GM12878 (cell line): ENCODE results near the gene GPSM1. TPM values are rescaled to one million over a fixed set of nuclear protein-coding genes. Genes with fewer than 3 reads are reported as not detected.

Experiments
- CREM ChIP-seq: IDR thresholded peaks from 2 replicates; pipeline ENCODE4 v1.6.1; 2014; ENCODE audit warnings: antibody characterized with exemption, low read depth
- CUX1 ChIP-seq: IDR thresholded peaks from 2 replicates; pipeline ENCODE4 v1.6.1; 2012; ENCODE audit warnings: improper control_type of control experiment, low read depth, low read length; ENCODE audit not compliant: insufficient replicate concordance
- E4F1 ChIP-seq: fragments of 450-650 bp; IDR thresholded peaks from 2 replicates; pipeline ENCODE4 v1.6.1; 2018; ENCODE audit warnings: borderline replicate concordance, mild to moderate bottlenecking; ENCODE audit not compliant: partially characterized antibody
- KLF5 ChIP-seq: fragments of 450-650 bp; IDR thresholded peaks from 2 replicates; pipeline ENCODE4 v1.6.1; 2014; ENCODE audit warnings: mild to moderate bottlenecking; ENCODE audit not compliant: partially characterized antibody
- POLR2A ChIP-seq: IDR thresholded peaks from 2 replicates; pipeline ENCODE4 v1.6.1; 2011; ENCODE audit warnings: low read depth, mild to moderate bottlenecking, low read length
- POLR2AphosphoS2 ChIP-seq: IDR thresholded peaks from 2 replicates; pipeline ENCODE4 v1.6.1; 2011; ENCODE audit warnings: low read depth, mild to moderate bottlenecking, low read length, improper control_type of control experiment, moderate library complexity
- SIX5 ChIP-seq: IDR thresholded peaks from 2 replicates; pipeline ENCODE4 v1.6.1; 2011; ENCODE audit warnings: mild to moderate bottlenecking, low read depth, low read length, moderate library complexity; ENCODE audit not compliant: severe bottlenecking
- SMC3 ChIP-seq: IDR thresholded peaks from 2 replicates; pipeline ENCODE4 v1.6.1; 2011; ENCODE audit warnings: low read length, improper control_type of control experiment, borderline replicate concordance
- TCF12 ChIP-seq: IDR thresholded peaks from 2 replicates; pipeline ENCODE4 v1.6.1; 2011; ENCODE audit warnings: low read depth, mild to moderate bottlenecking, low read length
- polyA plus RNA-seq, 11 experiments: library from polyadenylated mRNA; depleted of rRNA in 4 of 11; unstranded in 6 of 11; stranded (reverse) in 5 of 11; fragments of >200 nt; fragmentation: Nextera tagmentation in 4 of 11; fragmentation: Illumina TruSeq in 1 of 11; extraction: Ambion mirVana in 4 of 11; extraction: Trizol in 1 of 11; gene quantifications; 1 replicate in 1 of 11; 2 replicates in 10 of 11; pipeline versions ENCODE4 v1.2.1 to v1.2.3, GENCODE V29; 2011 to 2016; ENCODE audit warnings: inconsistent platforms in 2 of 11, missing spikeins in 2 of 11, low read depth in 1 of 11
- total RNA-seq, 4 experiments: library from RNA; depleted of rRNA in 3 of 4; stranded (reverse); fragments of >200 nt in 3 of 4; fragmentation: Illumina TruSeq in 1 of 4; extraction: Trizol in 1 of 4; gene quantifications; 2 replicates each; pipeline versions ENCODE4 v1.2.1 to v1.2.3, GENCODE V29; 2013 to 2021

The GPSM1 gene
- total and polyA plus RNA-seq, 10 of the 15 experiments (the other 5 are each of a cell fraction or from before 2014, with no cell fraction given), result 0.04 to 0.10 (median 0.10) TPM; not detected in 7

DNA sequence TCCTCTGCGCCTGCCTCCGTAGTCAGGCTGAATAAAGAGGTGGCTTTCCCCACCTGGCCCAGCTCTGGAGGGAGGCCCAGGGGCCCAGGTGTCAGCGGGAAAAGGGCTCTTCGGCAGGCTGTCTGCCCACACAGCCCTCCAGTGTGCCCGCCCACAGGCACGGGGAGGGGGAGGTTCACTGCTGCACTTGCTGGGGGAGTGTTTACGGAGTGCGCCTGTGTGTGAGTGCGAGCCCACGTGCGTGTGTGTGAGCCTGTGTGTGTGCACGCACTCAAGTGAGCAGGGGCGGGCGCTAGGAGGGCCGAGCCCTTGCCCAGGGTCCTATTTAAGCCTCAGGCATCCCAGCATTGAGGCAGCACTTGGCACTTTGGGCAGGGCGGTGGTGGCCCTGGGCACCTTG, 25.3 kb downstream of the GPSM1 start (continued):
- TF ChIP-seq CUX1 (no peak), POLR2A (no peak), TCF12 (no peak), SIX5 (no peak), CREM (no peak), KLF5 (no peak), E4F1 (no peak), POLR2AphosphoS2 (no peak), SMC3 (no peak)
